ENCODE measurements around the gene SPSB4. TPM values are rescaled to one million over a fixed set of nuclear protein-coding genes. Genes with fewer than 3 reads are reported as not detected.

Gene SPSB4
- total RNA-seq, 1 donor from 2014 or later, result 2.2 TPM

DNA sequence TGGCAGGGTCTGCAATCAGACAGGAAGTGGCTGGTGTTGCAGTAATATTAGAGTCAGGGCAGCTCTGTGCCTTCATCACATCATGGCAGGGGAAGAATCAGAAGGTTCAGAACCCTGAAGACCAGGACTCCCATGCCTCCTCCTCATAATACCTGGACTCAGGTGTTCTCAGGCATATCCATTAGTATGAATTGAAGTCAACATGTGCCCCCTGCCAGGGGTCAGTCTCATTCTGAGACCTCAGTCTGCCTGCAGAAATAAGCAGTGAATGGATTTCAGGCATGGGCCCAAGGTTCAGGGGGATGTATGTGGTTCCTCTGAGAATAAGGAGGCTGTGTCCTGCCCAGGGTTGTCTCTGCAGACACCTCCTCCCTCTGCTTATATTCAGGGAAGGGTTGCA lies 74.2 kb downstream of the SPSB4 start:
- Histone ChIP-seq H3K9ac (ENCODE audit: low read length) (no peak overlapping the region), H3K9me3 (ENCODE audit: insufficient read depth, low read depth, low read length) (no peaks in the 10 kb centered on the region), H3K27me3 (ENCODE audit: insufficient read depth, low read length) (peaks cover 3% of the 10 kb centered on the region), H3K79me2 (ENCODE audit: insufficient read depth, low read length) (no peaks in the 10 kb centered on the region), H3K36me3 (ENCODE audit: insufficient read depth, low read length) (no peaks in the 10 kb centered on the region), H3K4me1 (ENCODE audit: insufficient read depth, low read length) (no peaks in the 10 kb centered on the region), H3K4me2 (ENCODE audit: low read length) (no peak overlapping the region), H3K27ac (ENCODE audit: low read depth, low read length) (no peak overlapping the region), H3K4me3 (ENCODE audit: insufficient read depth, low read depth, low read length) (no peak overlapping the region), H4K20me1 (ENCODE audit: insufficient read depth, low read length) (no peaks in the 10 kb centered on the region), H2AFZ (ENCODE audit: low read depth, low read length) (no peak overlapping the region)
- peaks cover 6% of the 10 kb centered on the region for H3K9me3 Mint-ChIP-seq (ENCODE audit: unreplicated experiment)
- H3K4me1 Mint-ChIP-seq (ENCODE audit: low read depth, unreplicated experiment), result peaks cover 3% of the 10 kb centered on the region
- DNase-seq (ENCODE audit: low read depth) (no peak), FAIRE-seq (no peak)
- TF ChIP-seq, protein P1, sequence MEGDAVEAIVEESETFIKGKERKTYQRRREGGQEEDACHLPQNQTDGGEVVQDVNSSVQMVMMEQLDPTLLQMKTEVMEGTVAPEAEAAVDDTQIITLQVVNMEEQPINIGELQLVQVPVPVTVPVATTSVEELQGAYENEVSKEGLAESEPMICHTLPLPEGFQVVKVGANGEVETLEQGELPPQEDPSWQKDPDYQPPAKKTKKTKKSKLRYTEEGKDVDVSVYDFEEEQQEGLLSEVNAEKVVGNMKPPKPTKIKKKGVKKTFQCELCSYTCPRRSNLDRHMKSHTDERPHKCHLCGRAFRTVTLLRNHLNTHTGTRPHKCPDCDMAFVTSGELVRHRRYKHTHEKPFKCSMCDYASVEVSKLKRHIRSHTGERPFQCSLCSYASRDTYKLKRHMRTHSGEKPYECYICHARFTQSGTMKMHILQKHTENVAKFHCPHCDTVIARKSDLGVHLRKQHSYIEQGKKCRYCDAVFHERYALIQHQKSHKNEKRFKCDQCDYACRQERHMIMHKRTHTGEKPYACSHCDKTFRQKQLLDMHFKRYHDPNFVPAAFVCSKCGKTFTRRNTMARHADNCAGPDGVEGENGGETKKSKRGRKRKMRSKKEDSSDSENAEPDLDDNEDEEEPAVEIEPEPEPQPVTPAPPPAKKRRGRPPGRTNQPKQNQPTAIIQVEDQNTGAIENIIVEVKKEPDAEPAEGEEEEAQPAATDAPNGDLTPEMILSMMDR (IDR thresholded peaks at IDR 0.05; ENCODE audit: insufficient read depth, low read depth, low read length), result no peak
- no peak for TF ChIP-seq EZH2 (IDR thresholded peaks at IDR 0.05; ENCODE audit: insufficient read depth, low read length)
- H3K27me3 Mint-ChIP-seq (ENCODE audit: low read depth, unreplicated experiment), result peaks cover 30% of the 10 kb centered on the region
- H3K4me3 Mint-ChIP-seq (ENCODE audit: unreplicated experiment), result no peak overlapping the region
- H3K27ac Mint-ChIP-seq (ENCODE audit: unreplicated experiment), result no peak overlapping the region
- H3K36me3 Mint-ChIP-seq (ENCODE audit: low read depth, unreplicated experiment), result peaks cover 4% of the 10 kb centered on the region

DNA sequence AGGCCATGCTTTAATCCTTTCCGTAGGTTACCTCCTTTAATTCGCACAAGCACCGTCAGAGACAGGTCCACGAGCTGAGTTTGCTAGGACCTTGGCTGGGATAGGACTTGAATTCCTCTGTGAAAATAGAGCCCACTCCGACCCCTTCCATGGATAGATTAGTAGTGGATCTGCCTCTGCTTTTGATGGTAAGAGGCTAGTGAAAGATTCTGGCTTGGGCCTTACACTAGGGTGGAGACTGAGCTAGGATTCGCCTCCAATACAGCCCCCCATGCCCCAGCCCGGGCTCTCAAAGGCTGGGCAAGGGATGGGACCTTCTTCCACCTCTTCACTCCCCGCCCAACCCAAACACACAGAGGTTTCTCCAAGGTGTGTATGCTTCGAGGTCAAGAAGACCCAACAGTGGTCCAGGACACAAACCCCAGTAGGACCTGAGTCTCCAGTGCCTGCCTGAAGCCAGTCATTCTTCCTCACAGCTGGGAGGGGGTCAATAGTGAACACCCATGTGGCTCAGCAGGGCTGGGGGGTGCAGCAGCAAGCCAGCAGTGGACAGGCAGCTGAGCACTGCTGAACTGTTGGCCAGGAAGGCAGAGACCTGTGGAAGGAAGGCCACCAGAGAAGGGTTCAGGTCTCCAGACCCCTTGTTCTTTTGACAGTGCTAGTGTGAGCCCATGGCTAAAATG lies 75.7 kb downstream of the SPSB4 start:
- H4K20me1 ChIP-seq (ENCODE audit: insufficient read depth, low read length), result no peaks in the 10 kb centered on the region
- TF ChIP-seq, protein P1 (IDR thresholded peaks at IDR 0.05; ENCODE audit: insufficient read depth, low read depth, low read length), result no peak
- TF ChIP-seq EZH2 (IDR thresholded peaks at IDR 0.05; ENCODE audit: insufficient read depth, low read length), result no peak
- no peak overlapping the region for H3K4me3 ChIP-seq (ENCODE audit: insufficient read depth, low read depth, low read length)
- H2AFZ ChIP-seq (ENCODE audit: low read depth, low read length), result no peak overlapping the region
- Mint-ChIP-seq H3K4me1 (ENCODE audit: low read depth, unreplicated experiment) (peaks cover 3% of the 10 kb centered on the region), H3K27ac (ENCODE audit: unreplicated experiment) (no peak overlapping the region), H3K36me3 (ENCODE audit: low read depth, unreplicated experiment) (peaks cover 4% of the 10 kb centered on the region), H3K4me3 (ENCODE audit: unreplicated experiment) (no peak overlapping the region), H3K27me3 (ENCODE audit: low read depth, unreplicated experiment) (peaks cover 28% of the 10 kb centered on the region), H3K9me3 (ENCODE audit: unreplicated experiment) (peaks cover 6% of the 10 kb centered on the region)
- no peak overlapping the region for H3K27ac ChIP-seq (ENCODE audit: low read depth, low read length)
- H3K36me3 ChIP-seq (ENCODE audit: insufficient read depth, low read length), result no peaks in the 10 kb centered on the region
- no peak for FAIRE-seq
- no peaks in the 10 kb centered on the region for H3K9me3 ChIP-seq (ENCODE audit: insufficient read depth, low read depth, low read length)
- no peak overlapping the region for H3K9ac ChIP-seq (ENCODE audit: low read length)
- H3K4me2 ChIP-seq (ENCODE audit: low read length), result no peak overlapping the region
- DNase-seq (ENCODE audit: low read depth), result no peak
- H3K27me3 ChIP-seq (ENCODE audit: insufficient read depth, low read length), result peaks cover 3% of the 10 kb centered on the region
- no peaks in the 10 kb centered on the region for H3K4me1 ChIP-seq (ENCODE audit: insufficient read depth, low read length)
- H3K79me2 ChIP-seq (ENCODE audit: insufficient read depth, low read length), result no peaks in the 10 kb centered on the region
